GM12874 (cell line): Measurements from ENCODE around the gene ABCA1.

Source experiments
- TF ChIP-seq, protein P1 (sequence below): IDR thresholded peaks from 2 replicates; pipeline ENCODE4 v1.5.1; 2011; ENCODE audit warnings: low read depth, mild to moderate bottlenecking, control low read depth, low read length, moderate library complexity; ENCODE audit not compliant: insufficient read depth

Gene ABCA1

DNA sequence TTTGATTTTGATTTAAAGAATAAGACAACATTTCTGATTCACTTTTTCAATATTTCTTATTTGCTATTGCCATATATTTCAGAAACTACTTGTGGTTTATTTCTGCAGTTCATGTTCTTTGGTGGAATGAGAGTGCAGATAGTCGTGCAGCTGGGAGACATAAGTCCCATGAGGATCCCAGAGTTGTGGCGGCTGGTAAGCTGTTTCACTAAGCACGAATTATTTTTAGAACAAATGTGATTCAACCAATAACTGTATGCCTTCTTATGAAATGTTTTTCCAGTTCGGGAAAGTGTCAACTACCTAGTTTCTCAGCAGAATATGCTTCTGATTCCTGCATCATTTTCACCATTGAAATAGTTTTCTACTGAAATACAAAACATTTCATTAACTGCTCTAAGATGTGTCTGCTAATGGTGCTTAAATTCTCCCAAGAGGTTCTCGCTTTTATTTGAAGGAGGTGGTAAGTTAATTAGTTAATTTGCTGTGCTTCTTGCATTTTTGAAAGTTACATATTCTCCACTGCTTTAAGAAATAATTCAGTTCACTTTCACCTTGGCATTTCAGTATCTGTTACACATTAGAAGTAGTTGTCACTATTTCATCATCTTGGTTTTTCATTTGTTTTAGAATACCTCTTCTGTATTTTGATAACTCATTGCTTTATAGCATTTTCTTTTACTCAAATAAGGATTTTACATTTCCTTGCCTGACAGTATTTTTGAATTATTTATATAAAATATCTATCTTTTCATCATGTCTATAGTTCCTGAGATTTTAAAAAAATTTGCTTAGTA lies 155.0 kb downstream of the ABCA1 start:
- TF ChIP-seq, protein P1, sequence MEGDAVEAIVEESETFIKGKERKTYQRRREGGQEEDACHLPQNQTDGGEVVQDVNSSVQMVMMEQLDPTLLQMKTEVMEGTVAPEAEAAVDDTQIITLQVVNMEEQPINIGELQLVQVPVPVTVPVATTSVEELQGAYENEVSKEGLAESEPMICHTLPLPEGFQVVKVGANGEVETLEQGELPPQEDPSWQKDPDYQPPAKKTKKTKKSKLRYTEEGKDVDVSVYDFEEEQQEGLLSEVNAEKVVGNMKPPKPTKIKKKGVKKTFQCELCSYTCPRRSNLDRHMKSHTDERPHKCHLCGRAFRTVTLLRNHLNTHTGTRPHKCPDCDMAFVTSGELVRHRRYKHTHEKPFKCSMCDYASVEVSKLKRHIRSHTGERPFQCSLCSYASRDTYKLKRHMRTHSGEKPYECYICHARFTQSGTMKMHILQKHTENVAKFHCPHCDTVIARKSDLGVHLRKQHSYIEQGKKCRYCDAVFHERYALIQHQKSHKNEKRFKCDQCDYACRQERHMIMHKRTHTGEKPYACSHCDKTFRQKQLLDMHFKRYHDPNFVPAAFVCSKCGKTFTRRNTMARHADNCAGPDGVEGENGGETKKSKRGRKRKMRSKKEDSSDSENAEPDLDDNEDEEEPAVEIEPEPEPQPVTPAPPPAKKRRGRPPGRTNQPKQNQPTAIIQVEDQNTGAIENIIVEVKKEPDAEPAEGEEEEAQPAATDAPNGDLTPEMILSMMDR = no peak

DNA sequence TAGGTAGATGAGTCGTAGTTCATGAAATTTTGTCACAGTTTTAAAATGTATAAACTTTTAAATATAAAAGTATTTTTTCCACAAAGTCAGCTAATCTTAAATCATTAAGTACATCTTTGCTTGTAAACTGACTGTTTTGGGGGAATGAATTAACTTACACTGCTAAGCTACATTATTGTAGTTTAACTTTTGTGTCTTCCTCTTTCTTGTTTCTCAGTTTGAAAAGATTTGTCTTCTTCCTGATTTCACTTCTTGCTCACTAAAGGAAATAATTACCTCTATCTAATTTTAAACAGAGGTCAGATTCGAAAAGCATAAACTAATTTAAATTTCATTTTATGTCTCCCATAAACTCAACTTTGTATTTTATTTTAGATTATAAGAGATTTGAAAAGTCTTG lies 158.3 kb downstream of the ABCA1 start:
- TF ChIP-seq, protein P1 = no peak

DNA sequence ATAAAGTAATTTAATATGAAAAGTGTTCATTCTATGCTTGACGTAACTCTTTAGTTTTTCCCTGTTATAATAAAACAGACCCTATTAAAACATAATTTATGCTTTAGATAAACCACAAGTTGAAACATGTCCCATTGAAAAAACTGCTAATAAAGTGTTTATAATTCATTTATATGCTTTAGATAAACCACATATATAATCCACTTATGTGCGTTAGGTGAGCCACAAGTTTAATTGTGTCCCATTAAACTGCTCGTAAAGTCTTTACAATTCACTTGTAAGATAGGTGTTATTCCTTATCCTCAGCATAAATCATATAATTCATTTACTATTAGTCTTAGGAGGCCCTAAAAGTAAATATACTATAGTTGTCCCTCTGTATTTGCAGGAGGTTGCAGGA lies 160.4 kb downstream of the ABCA1 start:
- TF ChIP-seq, protein P1 = no peak

DNA sequence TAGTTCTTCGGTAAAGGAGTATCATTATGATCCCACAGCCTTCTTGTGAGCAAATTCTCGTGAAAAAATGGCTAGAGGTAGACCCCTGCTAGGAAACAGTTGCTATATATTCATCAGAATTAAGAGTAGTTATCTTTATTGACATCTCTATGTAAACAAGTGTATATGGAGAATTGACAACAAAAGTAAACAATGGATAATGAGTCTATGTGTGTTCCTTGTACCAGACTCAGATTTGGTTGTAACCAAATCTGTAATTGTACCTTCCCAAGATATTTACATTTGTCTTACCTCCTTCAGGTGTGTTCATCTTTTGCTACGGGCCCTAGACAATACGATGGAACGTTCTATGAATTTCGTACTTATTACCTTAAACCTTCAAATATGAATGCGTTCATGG lies 161.9 kb downstream of the ABCA1 start:
- TF ChIP-seq, protein P1 = no peak

DNA sequence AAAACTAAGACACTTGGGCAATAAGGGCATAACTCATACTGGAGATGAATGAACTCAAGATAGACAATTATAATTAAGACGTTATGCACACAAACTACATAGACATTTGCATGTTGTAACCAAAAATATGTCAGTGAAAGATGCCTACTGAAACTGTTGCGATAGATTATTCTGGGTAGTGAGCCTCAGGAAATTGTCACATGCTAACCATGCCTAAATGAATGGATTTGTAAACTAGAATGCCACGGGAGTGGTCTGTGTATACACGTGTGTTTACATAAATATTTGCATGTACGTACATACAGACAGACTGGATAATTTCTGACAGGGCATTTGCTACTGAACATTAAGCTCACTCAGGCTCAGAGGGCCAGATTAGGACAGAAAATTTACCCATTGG lies 162.8 kb downstream of the ABCA1 start:
- TF ChIP-seq, protein P1 = no peak

DNA sequence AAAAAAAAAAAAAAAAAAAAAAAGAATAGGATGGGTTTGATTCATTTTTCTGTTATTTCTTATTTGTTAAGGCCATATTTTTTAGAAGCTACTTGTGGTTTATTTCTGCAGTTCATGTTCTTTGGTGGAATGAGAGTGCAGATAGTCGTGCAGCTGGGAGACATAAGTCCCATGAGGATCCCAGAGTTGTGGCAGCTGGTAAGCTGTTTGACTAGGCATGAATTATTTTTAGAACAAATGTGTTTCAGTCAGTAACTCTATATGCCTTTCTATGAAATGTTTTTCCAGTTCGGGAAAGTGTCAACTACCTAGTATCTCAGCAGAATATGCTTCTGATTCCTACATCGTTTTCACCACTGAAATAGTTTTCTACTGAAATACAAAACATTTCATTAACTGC lies 169.0 kb downstream of the ABCA1 start:
- TF ChIP-seq, protein P1 = no peak

DNA sequence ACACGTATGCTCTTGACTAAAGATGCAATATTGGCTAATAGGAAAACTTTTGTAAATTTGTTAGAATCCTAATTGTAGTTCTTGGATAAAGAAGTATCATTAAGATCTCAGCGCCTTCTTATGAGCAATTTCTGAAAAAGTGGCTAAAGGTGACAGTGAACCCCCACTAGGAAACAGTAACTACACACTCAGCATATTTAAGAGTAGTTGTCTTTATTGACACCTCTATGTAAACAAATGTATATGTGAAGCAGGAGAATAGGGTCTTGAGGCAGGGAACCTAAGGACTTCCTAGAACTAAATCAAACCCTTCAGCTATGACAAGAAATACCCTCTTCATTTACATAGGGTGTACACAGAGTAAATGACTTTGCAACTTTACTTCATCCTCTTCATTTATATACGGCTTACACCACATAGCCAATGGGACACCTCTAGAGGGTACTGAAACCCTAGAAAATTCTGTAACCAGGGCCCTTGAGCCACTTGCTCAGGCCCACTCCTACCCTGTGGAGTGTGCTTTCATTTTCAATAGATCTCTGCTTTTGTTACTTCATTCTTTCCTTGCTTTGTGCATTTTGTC lies 177.7 kb downstream of the ABCA1 start:
- TF ChIP-seq, protein P1 = no peak
